ENCODE data around the gene MYO15A. TPM values are rescaled to one million over a fixed set of nuclear protein-coding genes. Genes with fewer than 3 reads are reported as not detected.

MYO15A gene
- total RNA-seq, 1 experiment from 2014 or later, result 2.8 TPM

- TF ChIP-seq POLR2A (IDR thresholded peaks at IDR 0.05; ENCODE audit: borderline replicate concordance, extremely low read depth, insufficient read depth, insufficient read length) (no peak), SP1 (IDR thresholded peaks at IDR 0.05; ENCODE audit: low read depth) (no peak)
These were observed 67.6 kb downstream of the MYO15A start (continued) for GRCh38 chr17:18176176-18176575.

- ATAC-seq (no peak), DNase-seq (ENCODE audit: low read depth, low spot score) (no peak)
- H3K79me2 ChIP-seq (ENCODE audit: insufficient read depth, low read length), result no peaks in the 10 kb centered on the region
- no peak overlapping the region for H3K9ac ChIP-seq (ENCODE audit: low read length)
- intact Hi-C loops (cut with micrococcal nuclease), result no loop called here
- H3K9me3 ChIP-seq (ENCODE audit: control insufficient read depth in 1 of 2, insufficient read depth in 1 of 2, low read depth in 1 of 2, low read length in 2 of 2), result no peaks in the 10 kb centered on the region
- peaks cover 3 to 8% of the 10 kb centered on the region in 2 experiments; a peak in 3 of 4 replicates for H3K4me1 ChIP-seq (ENCODE audit: control insufficient read depth in 1 of 2, insufficient read depth in 2 of 2, low read length in 2 of 2)
- no TSS peak for BruUV-seq (replicated peaks)
- ChIA-PET CTCF (no interaction called here), POLR2A (no interaction called here), RAD21 (ENCODE audit: low non-redundant PET in 1 of 2, low total read pairs in 2 of 2, uncharacterized antibody in 2 of 2, unreplicated experiment in 2 of 2) (no interaction called here)
- TF ChIP-seq ZNF274 (IDR thresholded peaks at IDR 0.05; ENCODE audit: low read depth, low read length), result no peak
- TF ChIP-seq JUND (IDR thresholded peaks at IDR 0.05), result no peak
- TF ChIP-seq SP1 (IDR thresholded peaks at IDR 0.05; ENCODE audit: low read depth), result no peak
- H3K27me3 ChIP-seq (ENCODE audit: insufficient read depth, low read length), result no peaks in the 10 kb centered on the region
- no peaks in the 10 kb centered on the region for H4K20me1 ChIP-seq (ENCODE audit: insufficient read depth)
- no peaks in the 10 kb centered on the region for H3K9me2 ChIP-seq (ENCODE audit: insufficient read depth)
- H3K36me3 ChIP-seq (ENCODE audit: control insufficient read depth in 1 of 2, insufficient read depth in 2 of 2, low read length in 2 of 2), result no peaks in the 10 kb centered on the region
- H3K4me2 ChIP-seq (ENCODE audit: low read length), result no peak overlapping the region
- no peak overlapping the region for H2AFZ ChIP-seq (ENCODE audit: low read depth, low read length, poor library complexity, severe bottlenecking)
- no peak overlapping the region for H3K27ac ChIP-seq (ENCODE audit: low read depth, low read length)
- H3K4me3 ChIP-seq (replicated peaks in 1 of 2; ENCODE audit: low read depth in 1 of 2, low read length in 2 of 2), result no peak overlapping the region
These were observed 68.6 kb downstream of the MYO15A start for GRCh38 chr17:18177133-18177532.

GRCh38 chr17:18177722-18178121, 69.2 kb downstream of the MYO15A start:
- DNase-seq (ENCODE audit: low read depth, low spot score) (no peak), ATAC-seq (no peak)
- Histone ChIP-seq H3K4me2 (ENCODE audit: low read length) (no peak overlapping the region), H3K4me1 (ENCODE audit: control insufficient read depth in 1 of 2, insufficient read depth in 2 of 2, low read length in 2 of 2) (peaks cover 3 to 13% of the 10 kb centered on the region in 2 experiments; a peak in 3 of 4 replicates), H3K4me3 (replicated peaks in 1 of 2; ENCODE audit: low read depth in 1 of 2, low read length in 2 of 2) (no peak overlapping the region), H3K36me3 (ENCODE audit: control insufficient read depth in 1 of 2, insufficient read depth in 2 of 2, low read length in 2 of 2) (no peaks in the 10 kb centered on the region), H4K20me1 (ENCODE audit: insufficient read depth) (no peaks in the 10 kb centered on the region), H3K27ac (ENCODE audit: low read depth, low read length) (no peak overlapping the region), H3K9me2 (ENCODE audit: insufficient read depth) (no peaks in the 10 kb centered on the region), H3K79me2 (ENCODE audit: insufficient read depth, low read length) (no peaks in the 10 kb centered on the region), H3K27me3 (ENCODE audit: insufficient read depth, low read length) (no peaks in the 10 kb centered on the region), H2AFZ (ENCODE audit: low read depth, low read length, poor library complexity, severe bottlenecking) (no peak overlapping the region), H3K9ac (ENCODE audit: low read length) (no peak overlapping the region), H3K9me3 (ENCODE audit: control insufficient read depth in 1 of 2, insufficient read depth in 1 of 2, low read depth in 1 of 2, low read length in 2 of 2) (no peaks in the 10 kb centered on the region)
- POLR2A ChIA-PET, result no interaction called here
- RAD21 ChIA-PET (ENCODE audit: low non-redundant PET in 1 of 2, low total read pairs in 2 of 2, uncharacterized antibody in 2 of 2, unreplicated experiment in 2 of 2), result no interaction called here
- TF ChIP-seq RAD21 (IDR thresholded peaks at IDR 0.05; ENCODE audit: low read depth) (no peak), MAX (IDR thresholded peaks at IDR 0.05) (no peak), ZBTB33 (IDR thresholded peaks at IDR 0.05; ENCODE audit: extremely low read depth, insufficient replicate concordance, low read length) (no peak), YY1 (IDR thresholded peaks at IDR 0.05; ENCODE audit: extremely low read depth, insufficient replicate concordance, low read depth, low read length) (no peak), JUND (IDR thresholded peaks at IDR 0.05) (no peak), SIN3A (IDR thresholded peaks at IDR 0.05; ENCODE audit: low read depth) (no peak)
- BruUV-seq (replicated peaks), result no TSS peak
- CTCF ChIA-PET, result no interaction called here
- intact Hi-C loops (cut with micrococcal nuclease), result no loop called here

Measured in HCT116 (cell line).